Smooth muscle cell (in vitro differentiated cells): Measurements from ENCODE around the gene FOXJ3. TPM values are rescaled to one million over a fixed set of nuclear protein-coding genes. Genes with fewer than 3 reads are reported as not detected.

Source experiments
- DNase-seq: peaks from one replicate; lab custom pipeline; 2025; ENCODE audit not compliant: unreplicated experiment; lab: John Stamatoyannopoulos, UW
- H2AFZ ChIP-seq: fragments of 200-600 bp; sonication (generic); 2 replicates; pipeline ENCODE4 v1.6.0; 2016; ENCODE audit warnings: antibody characterized with exemption, low read depth, mild to moderate bottlenecking
- H3F3A ChIP-seq: fragments of 200-600 bp; sonication (generic); 2 replicates; pipeline ENCODE4 v1.6.0; 2017; ENCODE audit warnings: antibody characterized with exemption, low read depth
- H3K27ac ChIP-seq: fragments of 200-600 bp; sonication (generic); 2 replicates; pipeline ENCODE4 v1.5.1; 2016; ENCODE audit warnings: low read depth, mild to moderate bottlenecking
- H3K27me3 ChIP-seq: fragments of 200-600 bp; sonication (generic); 2 replicates; pipeline ENCODE4 v1.6.1; 2016; ENCODE audit warnings: low read depth, mild to moderate bottlenecking
- H3K36me3 ChIP-seq: fragments of 200-600 bp; sonication (generic); 2 replicates; pipeline ENCODE4 v1.5.1; 2016; ENCODE audit warnings: low read depth
- H3K4me1 ChIP-seq: fragments of 200-600 bp; sonication (generic); 2 replicates; pipeline ENCODE4 v1.5.1; 2016; ENCODE audit warnings: low read depth
- H3K4me2 ChIP-seq: fragments of 200-600 bp; sonication (generic); 2 replicates; pipeline ENCODE4 v1.6.0; 2016; ENCODE audit warnings: mild to moderate bottlenecking
- H3K4me3 ChIP-seq: fragments of 200-600 bp; sonication (generic); 2 replicates; pipeline ENCODE4 v1.5.1; 2016; ENCODE audit warnings: mild to moderate bottlenecking
- H3K79me2 ChIP-seq: fragments of 200-600 bp; sonication (generic); 2 replicates; pipeline ENCODE4 v1.6.0; 2016; ENCODE audit warnings: low read depth, mild to moderate bottlenecking
- H3K9ac ChIP-seq: fragments of 200-600 bp; sonication (generic); 2 replicates; pipeline ENCODE4 v1.6.0; 2016; ENCODE audit warnings: low read depth
- H3K9me3 ChIP-seq: fragments of 200-600 bp; sonication (generic); replicated peaks from 2 replicates; pipeline ENCODE4 v1.5.1; 2016; ENCODE audit warnings: low read depth
- H4K20me1 ChIP-seq: fragments of 200-600 bp; sonication (generic); 2 replicates; pipeline ENCODE4 v1.6.0; 2016; ENCODE audit warnings: low read depth
- CTCF ChIP-seq: fragments of 200-600 bp; sonication (generic); IDR thresholded peaks from 2 replicates; pipeline ENCODE4 v1.5.1; 2017; ENCODE audit warnings: borderline replicate concordance, mild to moderate bottlenecking, antibody characterized with exemption; ENCODE audit not compliant: insufficient read depth, poor library complexity, severe bottlenecking
- WGBS: methylation state at CpG from one replicate; pipeline ENCODE4 v1.1.7; 2016; ENCODE audit warnings: low lambda C conversion rate; 5-methylcytosine and 5-hydroxymethylcytosine counted together
- polyA plus RNA-seq: library from polyadenylated mRNA; unstranded; fragments of >200 nt; fragmentation: Nextera tagmentation; extraction: Ambion mirVana; gene quantifications from 2 replicates; pipeline ENCODE4 v1.2.1, GENCODE V29; 2016
- total RNA-seq: library from RNA; depleted of rRNA; stranded (reverse); fragments of >200 nt; gene quantifications from 2 replicates; pipeline ENCODE4 v1.2.3, GENCODE V29; 2014

Gene FOXJ3
- total and polyA plus RNA-seq, 2 experiments from 2014 or later, result 19.3 to 40.9 TPM

GRCh38 chr1:42298520-42298919 is 36.5 kb downstream of the FOXJ3 start:
- no peak overlapping the region for H3K4me3 ChIP-seq
- no peak for TF ChIP-seq CTCF
- 98% methylated on average over 2 of the region's 2 CpGs for WGBS

GRCh38 chr1:42295816-42296215 is 39.2 kb downstream of the FOXJ3 start:
- Histone ChIP-seq H3K9me3 (no peaks in the 10 kb centered on the region), H3K4me1 (no peaks in the 10 kb centered on the region), H3F3A (no peaks in the 10 kb centered on the region), H3K9ac (no peak overlapping the region), H3K27ac (no peak overlapping the region), H2AFZ (no peak overlapping the region), H3K4me3 (no peak overlapping the region), H3K79me2 (peaks cover 69% of the 10 kb centered on the region), H3K4me2 (no peak overlapping the region), H4K20me1 (peaks cover 37% of the 10 kb centered on the region), H3K27me3 (no peaks in the 10 kb centered on the region), H3K36me3 (no peaks in the 10 kb centered on the region)
- 95% methylated on average over 5 of the region's 5 CpGs for WGBS
- DNase-seq, result no peak
- TF ChIP-seq CTCF, result no peak

More at GRCh38 chr1:42298520-42298919, 36.5 kb downstream of the FOXJ3 start:
- Histone ChIP-seq H3K9me3 (no peaks in the 10 kb centered on the region), H2AFZ (no peak overlapping the region), H3K36me3 (peaks cover 8% of the 10 kb centered on the region), H4K20me1 (peaks cover 16% of the 10 kb centered on the region), H3K9ac (no peak overlapping the region), H3K79me2 (peaks cover 63% of the 10 kb centered on the region), H3K27ac (no peak overlapping the region), H3F3A (no peaks in the 10 kb centered on the region), H3K4me2 (no peak overlapping the region), H3K27me3 (no peaks in the 10 kb centered on the region), H3K4me1 (no peaks in the 10 kb centered on the region)
- DNase-seq, result no peak

- Histone ChIP-seq H3K79me2 (peaks cover 99% of the 10 kb centered on the region), H3K4me3 (no peak overlapping the region), H3K9me3 (no peaks in the 10 kb centered on the region), H3K9ac (no peak overlapping the region), H3K4me2 (no peak overlapping the region), H3K27ac (no peak overlapping the region), H3K36me3 (no peaks in the 10 kb centered on the region), H3K4me1 (no peaks in the 10 kb centered on the region), H2AFZ (no peak overlapping the region), H4K20me1 (peaks cover 87% of the 10 kb centered on the region), H3F3A (no peaks in the 10 kb centered on the region), H3K27me3 (no peaks in the 10 kb centered on the region)
- WGBS, result 85% methylated on average over 2 of the region's 2 CpGs
- no peak for TF ChIP-seq CTCF
- no peak for DNase-seq
These were observed 44.9 kb downstream of the FOXJ3 start for GRCh38 chr1:42290130-42290529.

GRCh38 chr1:42288311-42288985 is 46.6 kb downstream of the FOXJ3 start:
- H4K20me1 ChIP-seq, result peaks cover 97% of the 10 kb centered on the region
- H3K27me3 ChIP-seq, result no peaks in the 10 kb centered on the region
- H2AFZ ChIP-seq, result no peak overlapping the region
- H3K27ac ChIP-seq, result no peak overlapping the region
- no peaks in the 10 kb centered on the region for H3F3A ChIP-seq
- H3K4me1 ChIP-seq, result no peaks in the 10 kb centered on the region
- H3K4me2 ChIP-seq, result no peak overlapping the region
- no peaks in the 10 kb centered on the region for H3K9me3 ChIP-seq
- no peaks in the 10 kb centered on the region for H3K36me3 ChIP-seq
- H3K9ac ChIP-seq, result no peak overlapping the region
- WGBS, result 94% methylated on average over 1 of the region's 1 CpG
- H3K4me3 ChIP-seq, result no peak overlapping the region
- DNase-seq, result no peak
- no peak for TF ChIP-seq CTCF
- peaks cover 94% of the 10 kb centered on the region for H3K79me2 ChIP-seq
